Subcutaneous abdominal adipose tissue (tissue), 5 donors: Measurements from ENCODE around the gene FADD.

Experiments
- H3K27ac ChIP-seq: one replicate; pipeline ENCODE4 v1.7.0; 2013; ENCODE audit warnings: low read depth, mild to moderate bottlenecking, inconsistent platforms, low read length, moderate library complexity
- H3K27me3 ChIP-seq, 5 donors: one replicate each; pipeline ENCODE4 v1.7.0; 2013; ENCODE audit warnings: low read length in 5 of 5, inconsistent platforms in 1 of 5; ENCODE audit not compliant: control insufficient read depth in 5 of 5, insufficient read depth in 4 of 5
- H3K36me3 ChIP-seq, 5 donors: one replicate each; pipeline ENCODE4 v1.7.0; 2013; ENCODE audit warnings: low read length in 5 of 5; ENCODE audit not compliant: control insufficient read depth in 5 of 5, insufficient read depth in 5 of 5
- H3K4me1 ChIP-seq, 5 donors: one replicate each; pipeline ENCODE4 v1.7.0; 2013; ENCODE audit warnings: low read length in 5 of 5, mild to moderate bottlenecking in 3 of 5, moderate library complexity in 1 of 5; ENCODE audit not compliant: control insufficient read depth in 5 of 5, insufficient read depth in 5 of 5
- H3K4me3 ChIP-seq, 5 donors: one replicate each; pipeline ENCODE4 v1.7.0; 2013; ENCODE audit warnings: low read length in 5 of 5, low read depth in 1 of 5
- H3K9ac ChIP-seq, 5 donors: one replicate each; pipeline ENCODE4 v1.7.0; 2013; ENCODE audit warnings: low read length in 5 of 5, mild to moderate bottlenecking in 4 of 5, moderate library complexity in 3 of 5
- H3K9me3 ChIP-seq, 5 donors: one replicate each; pipeline ENCODE4 v1.7.0; 2013; ENCODE audit warnings: low read length in 5 of 5; ENCODE audit not compliant: control insufficient read depth in 5 of 5
- donor health status: healthy.
- donor health status: healthy.
- donor health status: healthy.
- donor health status: healthy.
- donor health status: healthy.

Gene FADD

DNA sequence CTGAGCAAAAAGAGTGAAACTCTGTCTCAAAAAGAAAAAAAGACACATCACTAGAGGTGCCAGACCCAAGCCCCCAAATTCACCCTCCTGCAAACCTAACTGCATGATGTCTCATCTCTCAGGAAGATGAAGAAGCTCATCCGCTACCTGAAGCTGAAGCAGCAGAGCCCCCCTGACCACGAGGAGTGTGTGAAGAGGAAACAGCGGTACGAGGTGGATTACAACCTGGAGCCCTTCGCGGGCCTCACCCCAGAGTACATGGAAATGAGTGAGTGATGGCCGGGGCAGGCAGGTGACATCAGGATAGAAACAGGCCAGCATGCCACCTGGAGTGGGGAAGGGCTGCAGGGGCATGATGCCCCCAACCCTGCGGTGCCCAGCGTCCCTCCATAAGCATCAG, 36.0 kb upstream of the FADD start:
- H3K9ac ChIP-seq, result no peak overlapping the region
- H3K4me1 ChIP-seq, result no peaks in the 10 kb centered on the region
- no peaks in the 10 kb centered on the region for H3K9me3 ChIP-seq
- peaks cover 5 to 16% (median 15%) of the 10 kb centered on the region in 5 donors for H3K27me3 ChIP-seq
- H3K4me3 ChIP-seq, result no peak overlapping the region
- no peak overlapping the region for H3K27ac ChIP-seq
- peaks cover 0 to 8% (median 0%) of the 10 kb centered on the region in 5 donors for H3K36me3 ChIP-seq

- no peak overlapping the region for H3K9ac ChIP-seq
- no peaks in the 10 kb centered on the region for H3K4me1 ChIP-seq
- peaks cover 0 to 8% (median 0%) of the 10 kb centered on the region in 5 donors for H3K36me3 ChIP-seq
- peaks cover 5 to 15% (median 13%) of the 10 kb centered on the region in 5 donors for H3K27me3 ChIP-seq
- H3K27ac ChIP-seq, result no peak overlapping the region
- no peaks in the 10 kb centered on the region for H3K9me3 ChIP-seq
- H3K4me3 ChIP-seq, result no peak overlapping the region
These were observed 35.2 kb upstream of the FADD start for GRCh38 chr11:70167723-70168404.

- peaks cover 0 to 8% (median 0%) of the 10 kb centered on the region in 5 donors for H3K36me3 ChIP-seq
- H3K4me3 ChIP-seq, result no peak overlapping the region
- H3K9me3 ChIP-seq, result no peaks in the 10 kb centered on the region
- H3K27ac ChIP-seq, result no peak overlapping the region
- no peak overlapping the region for H3K9ac ChIP-seq
- no peaks in the 10 kb centered on the region for H3K4me1 ChIP-seq
- peaks cover 5 to 15% (median 13%) of the 10 kb centered on the region in 5 donors for H3K27me3 ChIP-seq
These were observed 34.7 kb upstream of the FADD start for GRCh38 chr11:70168405-70168754.

GRCh38 chr11:70169127-70169526, 34.0 kb upstream of the FADD start:
- H3K9me3 ChIP-seq, result no peaks in the 10 kb centered on the region
- peaks cover 5 to 15% (median 13%) of the 10 kb centered on the region in 5 donors for H3K27me3 ChIP-seq
- peaks cover 0 to 8% (median 0%) of the 10 kb centered on the region in 5 donors for H3K36me3 ChIP-seq
- no peak overlapping the region for H3K9ac ChIP-seq
- no peak overlapping the region for H3K4me3 ChIP-seq
- H3K27ac ChIP-seq, result no peak overlapping the region
- no peaks in the 10 kb centered on the region for H3K4me1 ChIP-seq

- H3K27me3 ChIP-seq, result peaks cover 5 to 15% (median 13%) of the 10 kb centered on the region in 5 donors
- no peak overlapping the region for H3K27ac ChIP-seq
- H3K9ac ChIP-seq, result no peak overlapping the region
- H3K36me3 ChIP-seq, result peaks cover 0 to 8% (median 0%) of the 10 kb centered on the region in 5 donors
- no peaks in the 10 kb centered on the region for H3K4me1 ChIP-seq
- no peak overlapping the region for H3K4me3 ChIP-seq
- H3K9me3 ChIP-seq, result no peaks in the 10 kb centered on the region
These were observed 33.5 kb upstream of the FADD start for GRCh38 chr11:70169632-70170031.

- H3K9ac ChIP-seq, result no peak overlapping the region
- H3K9me3 ChIP-seq, result no peaks in the 10 kb centered on the region
- H3K4me3 ChIP-seq, result no peak overlapping the region
- H3K27ac ChIP-seq, result no peak overlapping the region
- peaks cover 0 to 8% (median 0%) of the 10 kb centered on the region in 5 donors for H3K36me3 ChIP-seq
- peaks cover 5 to 15% (median 13%) of the 10 kb centered on the region in 5 donors for H3K27me3 ChIP-seq
- H3K4me1 ChIP-seq, result no peaks in the 10 kb centered on the region
These were observed 32.4 kb upstream of the FADD start for GRCh38 chr11:70170596-70171210.

DNA sequence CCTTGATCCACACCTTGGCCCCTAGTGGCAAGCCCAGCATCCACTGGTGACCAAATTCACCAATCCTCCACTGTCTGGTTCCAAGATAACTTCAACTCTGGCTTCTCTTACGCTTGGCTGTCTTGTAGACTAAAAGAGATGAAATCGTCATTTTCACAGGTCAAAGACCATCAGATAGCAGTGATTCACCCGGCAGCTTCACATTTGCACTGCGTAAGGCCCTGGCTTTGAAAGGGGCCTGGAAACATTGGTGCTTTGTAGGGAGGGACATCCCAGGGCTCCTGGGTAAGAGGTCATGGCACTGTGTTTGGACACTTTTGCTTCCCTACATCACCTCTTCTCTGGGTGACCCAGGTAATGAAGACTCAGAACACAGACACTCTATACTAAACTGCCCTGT, 30.1 kb upstream of the FADD start:
- Histone ChIP-seq H3K4me1 (no peaks in the 10 kb centered on the region), H3K27me3 (peaks cover 2 to 10% (median 5%) of the 10 kb centered on the region in 5 donors), H3K9ac (no peak overlapping the region), H3K9me3 (no peaks in the 10 kb centered on the region), H3K36me3 (no peaks in the 10 kb centered on the region), H3K27ac (no peak overlapping the region), H3K4me3 (no peak overlapping the region)

DNA sequence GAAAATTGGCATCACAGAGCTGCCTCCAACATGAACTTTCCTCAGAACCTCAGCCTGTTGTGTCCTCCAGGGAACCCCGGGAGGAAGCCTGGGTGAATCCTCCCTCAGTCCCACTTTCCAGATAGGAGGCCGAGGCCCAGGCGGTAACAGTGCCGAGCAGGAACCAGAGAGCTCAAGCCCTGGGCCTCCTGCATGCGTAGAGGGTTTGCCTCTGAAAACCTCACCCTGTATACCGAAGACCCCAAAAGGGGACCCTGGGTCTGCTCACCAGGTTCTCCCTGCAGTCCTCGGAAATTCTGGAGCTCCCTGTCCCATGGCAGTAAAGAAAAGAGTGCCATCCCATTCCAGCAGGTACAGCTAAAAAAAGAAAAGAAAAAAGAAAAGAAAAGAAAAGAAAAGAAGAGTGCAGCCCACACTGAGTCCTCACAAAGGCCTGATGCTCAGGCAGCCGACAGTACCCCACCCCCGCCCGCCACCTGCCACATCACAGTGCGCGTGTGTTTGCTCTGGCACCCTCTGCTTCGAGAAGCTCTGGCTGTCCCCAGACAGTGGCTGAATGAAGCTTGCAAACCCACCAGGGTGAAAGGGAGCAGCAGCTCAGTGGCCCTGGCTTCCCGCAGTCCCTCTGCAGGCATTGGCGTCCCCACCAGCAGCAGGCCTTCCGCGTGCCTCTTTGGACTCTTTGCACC, 28.4 kb upstream of the FADD start:
- H3K9ac ChIP-seq, result no peak overlapping the region
- H3K9me3 ChIP-seq, result no peaks in the 10 kb centered on the region
- H3K4me3 ChIP-seq, result no peak overlapping the region
- no peak overlapping the region for H3K27ac ChIP-seq
- H3K36me3 ChIP-seq, result no peaks in the 10 kb centered on the region
- H3K27me3 ChIP-seq, result peaks cover 0 to 5% (median 0%) of the 10 kb centered on the region in 5 donors
- H3K4me1 ChIP-seq, result no peaks in the 10 kb centered on the region

DNA sequence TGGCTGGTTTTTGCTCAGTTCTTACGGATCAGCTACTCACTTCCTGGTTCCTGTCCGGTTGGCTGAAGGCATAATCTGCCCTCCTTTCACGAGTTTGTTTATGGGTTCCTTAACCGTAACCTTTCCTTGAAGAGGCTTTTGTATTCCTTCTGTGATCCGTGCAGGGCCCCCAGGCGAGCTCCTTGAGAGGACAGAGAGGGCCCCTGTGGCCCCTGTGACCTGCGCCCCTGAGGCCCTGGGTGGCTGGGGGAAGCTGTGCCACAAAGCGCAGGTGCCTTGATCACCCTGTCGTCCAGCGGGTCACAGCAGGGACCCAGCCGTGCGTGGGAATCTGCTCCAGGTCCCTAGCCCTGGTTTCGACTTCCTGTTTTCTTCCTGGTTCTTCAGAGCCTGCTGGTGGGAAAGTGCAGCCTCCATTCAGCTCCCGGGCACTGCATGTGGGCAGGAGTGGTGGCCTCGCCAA, 27.8 kb upstream of the FADD start:
- Histone ChIP-seq H3K4me1 (no peaks in the 10 kb centered on the region), H3K9me3 (no peaks in the 10 kb centered on the region), H3K27me3 (peaks cover 0 to 5% (median 0%) of the 10 kb centered on the region in 5 donors), H3K9ac (no peak overlapping the region), H3K36me3 (no peaks in the 10 kb centered on the region), H3K27ac (no peak overlapping the region), H3K4me3 (no peak overlapping the region)
